ENCODE data around the gene LCN1. TPM values are rescaled to one million over a fixed set of nuclear protein-coding genes. Genes with fewer than 3 reads are reported as not detected.

The LCN1 gene
- total RNA-seq, 1 donor from 2014 or later: not detected

DNA sequence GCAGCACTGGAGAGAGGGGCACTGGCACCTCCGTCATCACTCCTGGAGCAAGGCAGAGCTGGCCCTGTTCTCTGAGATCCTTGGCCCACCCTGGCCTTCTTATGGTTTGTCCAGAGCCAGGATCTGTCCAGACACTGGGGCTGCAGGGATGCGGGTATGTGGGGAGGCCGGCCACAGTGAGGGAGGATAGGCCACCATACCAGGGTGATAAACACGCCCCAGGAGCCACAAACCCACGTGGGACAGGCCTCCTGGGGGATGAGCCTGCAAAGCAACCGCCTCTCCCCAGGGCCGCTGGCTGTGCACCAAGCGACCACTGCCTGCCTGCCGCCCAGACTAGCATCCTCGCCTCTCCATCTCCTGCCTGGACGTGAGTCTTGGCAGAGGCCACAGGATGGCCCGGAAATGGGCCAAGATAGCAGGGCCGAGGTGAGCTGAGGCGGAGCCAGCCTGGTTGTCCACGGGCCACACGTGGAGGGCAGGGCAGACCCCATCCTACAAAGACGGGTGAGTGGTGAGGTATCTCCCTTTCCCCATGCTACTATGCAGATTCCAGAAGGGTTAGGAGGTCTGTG, 29.2 kb downstream of the LCN1 start:
- peaks cover 3% of the 10 kb centered on the region for H3K27me3 Mint-ChIP-seq (ENCODE audit: unreplicated experiment)
- no peaks in the 10 kb centered on the region for H3K36me3 Mint-ChIP-seq (ENCODE audit: unreplicated experiment)
- no peaks in the 10 kb centered on the region for H3K4me1 Mint-ChIP-seq (ENCODE audit: unreplicated experiment)
- H3K4me3 Mint-ChIP-seq (ENCODE audit: unreplicated experiment): no peak overlapping the region
- H3K9me3 Mint-ChIP-seq (ENCODE audit: unreplicated experiment): no peaks in the 10 kb centered on the region
- no peak for TF ChIP-seq CTCF (IDR thresholded peaks at IDR 0.05)
- H3K27ac Mint-ChIP-seq (ENCODE audit: unreplicated experiment): no peak overlapping the region
- DNase-seq (ENCODE audit: extremely low spot score, unreplicated experiment): no peak

GRCh38 chr9:135551031-135551430, 29.8 kb downstream of the LCN1 start:
- H3K27me3 Mint-ChIP-seq (ENCODE audit: unreplicated experiment): peaks cover 3% of the 10 kb centered on the region
- no peaks in the 10 kb centered on the region for H3K4me1 Mint-ChIP-seq (ENCODE audit: unreplicated experiment)
- no peak overlapping the region for H3K4me3 Mint-ChIP-seq (ENCODE audit: unreplicated experiment)
- no peak for TF ChIP-seq CTCF (IDR thresholded peaks at IDR 0.05)
- H3K27ac Mint-ChIP-seq (ENCODE audit: unreplicated experiment): no peak overlapping the region
- peaks cover 4% of the 10 kb centered on the region for H3K9me3 Mint-ChIP-seq (ENCODE audit: unreplicated experiment)
- no peaks in the 10 kb centered on the region for H3K36me3 Mint-ChIP-seq (ENCODE audit: unreplicated experiment)
- DNase-seq (ENCODE audit: extremely low spot score, unreplicated experiment): no peak

- no peaks in the 10 kb centered on the region for H3K36me3 Mint-ChIP-seq (ENCODE audit: unreplicated experiment)
- TF ChIP-seq CTCF (IDR thresholded peaks at IDR 0.05): no peak
- no peak for DNase-seq (ENCODE audit: extremely low spot score, unreplicated experiment)
- peaks cover 3% of the 10 kb centered on the region for H3K27me3 Mint-ChIP-seq (ENCODE audit: unreplicated experiment)
- H3K27ac Mint-ChIP-seq (ENCODE audit: unreplicated experiment): no peak overlapping the region
- no peak overlapping the region for H3K4me3 Mint-ChIP-seq (ENCODE audit: unreplicated experiment)
- no peaks in the 10 kb centered on the region for H3K4me1 Mint-ChIP-seq (ENCODE audit: unreplicated experiment)
- H3K9me3 Mint-ChIP-seq (ENCODE audit: unreplicated experiment): peaks cover 5% of the 10 kb centered on the region
These were observed 30.2 kb downstream of the LCN1 start for GRCh38 chr9:135551456-135551855.

GRCh38 chr9:135552021-135552697, 30.9 kb downstream of the LCN1 start:
- TF ChIP-seq CTCF (IDR thresholded peaks at IDR 0.05): no peak
- Mint-ChIP-seq H3K4me1 (ENCODE audit: unreplicated experiment) (no peaks in the 10 kb centered on the region), H3K27ac (ENCODE audit: unreplicated experiment) (no peak overlapping the region), H3K4me3 (ENCODE audit: unreplicated experiment) (no peak overlapping the region), H3K9me3 (ENCODE audit: unreplicated experiment) (peaks cover 5% of the 10 kb centered on the region), H3K36me3 (ENCODE audit: unreplicated experiment) (no peaks in the 10 kb centered on the region), H3K27me3 (ENCODE audit: unreplicated experiment) (peaks cover 3% of the 10 kb centered on the region)
- no peak for DNase-seq (ENCODE audit: extremely low spot score, unreplicated experiment)

DNA sequence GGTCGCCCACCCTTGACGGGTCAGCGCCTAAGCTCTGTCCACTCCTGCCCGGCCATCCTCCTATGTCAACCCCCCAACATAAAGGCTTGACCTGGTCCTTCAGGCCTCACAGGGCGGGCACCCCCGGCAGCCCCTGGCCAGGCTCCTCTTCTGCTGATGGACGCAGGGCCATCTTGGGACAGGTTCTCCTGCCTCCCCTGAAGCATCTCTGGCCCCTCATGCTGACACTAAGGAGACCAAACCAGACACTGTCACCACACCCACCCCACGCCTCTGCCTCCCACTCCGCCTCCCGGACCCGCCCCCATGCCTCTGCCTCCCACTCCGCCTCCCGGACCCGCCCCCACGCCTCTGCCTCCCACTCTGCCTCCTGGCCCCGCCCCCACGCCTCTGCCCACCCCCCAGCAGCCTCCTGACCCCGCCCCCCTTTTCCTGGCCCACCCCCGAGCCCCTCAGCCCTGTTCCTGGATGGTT, 31.5 kb downstream of the LCN1 start:
- Mint-ChIP-seq H3K9me3 (ENCODE audit: unreplicated experiment) (peaks cover 5% of the 10 kb centered on the region), H3K4me1 (ENCODE audit: unreplicated experiment) (no peaks in the 10 kb centered on the region), H3K4me3 (ENCODE audit: unreplicated experiment) (no peak overlapping the region), H3K27ac (ENCODE audit: unreplicated experiment) (no peak overlapping the region), H3K27me3 (ENCODE audit: unreplicated experiment) (peaks cover 3% of the 10 kb centered on the region), H3K36me3 (ENCODE audit: unreplicated experiment) (no peaks in the 10 kb centered on the region)
- TF ChIP-seq CTCF (IDR thresholded peaks at IDR 0.05): no peak
- no peak for DNase-seq (ENCODE audit: extremely low spot score, unreplicated experiment)

Data from osteocyte (in vitro differentiated cells).